GM11168 (cell line): ENCODE data around the gene TM4SF4.

Experiments
- in situ Hi-C: fragments of 300-500 bp; cut with MboI; formaldehyde crosslinking; loops from one replicate; pipeline ENCODE4 v1.12.0; 2022; ENCODE audit warnings: low sequenced_read_pairs; ENCODE audit not compliant: unreplicated experiment

Gene TM4SF4

DNA sequence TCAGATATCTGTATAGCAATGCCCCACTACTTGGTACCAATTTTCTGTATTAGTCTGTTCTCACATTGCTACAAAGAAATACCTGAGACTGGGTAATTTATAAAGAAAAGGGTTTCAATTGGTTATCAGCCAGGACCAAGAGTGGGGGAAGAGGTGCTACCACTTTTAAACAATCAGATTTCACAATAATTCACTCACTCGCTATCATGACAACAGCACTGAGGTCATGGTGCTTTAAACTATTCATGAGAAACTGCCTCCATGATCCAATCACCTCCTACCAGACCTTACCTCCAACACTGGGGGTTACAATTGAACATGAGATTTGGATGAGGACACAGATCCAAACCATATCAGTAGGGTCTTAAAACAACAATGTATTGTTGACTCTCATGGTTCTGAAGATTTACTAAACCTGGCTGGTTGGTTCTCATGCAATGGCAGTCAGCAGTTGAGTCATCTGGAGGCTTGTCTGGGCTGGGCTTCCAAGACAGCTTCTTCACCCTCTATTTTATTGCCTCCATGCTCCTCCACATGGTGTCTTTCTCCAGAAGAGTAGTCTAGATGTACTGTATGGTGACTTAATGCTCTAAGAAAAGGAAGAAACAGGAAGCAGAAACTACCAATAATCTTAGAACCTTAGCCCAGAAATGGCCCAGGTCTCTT, 21.2 kb upstream of the TM4SF4 start:
- in situ Hi-C loops, result no loop called here

DNA sequence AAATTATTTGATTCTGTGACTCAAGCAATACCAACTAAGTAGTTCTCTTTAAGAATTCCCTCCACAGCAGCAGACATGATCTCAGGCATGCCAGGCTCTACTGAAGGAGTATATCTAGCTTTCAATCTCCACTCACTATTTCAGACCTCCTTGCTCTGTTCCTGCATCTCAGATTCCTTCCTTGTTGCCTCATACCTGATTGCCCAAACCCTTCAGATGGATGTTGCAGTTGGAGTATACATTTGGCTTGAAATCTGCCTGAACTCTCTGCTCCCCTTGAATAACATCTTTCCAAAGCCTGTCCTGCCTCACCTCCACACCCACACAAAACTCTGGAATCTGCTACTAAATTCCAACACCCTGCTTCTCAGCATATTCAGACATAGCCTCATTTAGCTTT, 19.8 kb upstream of the TM4SF4 start:
- in situ Hi-C loops, result no loop called here

DNA sequence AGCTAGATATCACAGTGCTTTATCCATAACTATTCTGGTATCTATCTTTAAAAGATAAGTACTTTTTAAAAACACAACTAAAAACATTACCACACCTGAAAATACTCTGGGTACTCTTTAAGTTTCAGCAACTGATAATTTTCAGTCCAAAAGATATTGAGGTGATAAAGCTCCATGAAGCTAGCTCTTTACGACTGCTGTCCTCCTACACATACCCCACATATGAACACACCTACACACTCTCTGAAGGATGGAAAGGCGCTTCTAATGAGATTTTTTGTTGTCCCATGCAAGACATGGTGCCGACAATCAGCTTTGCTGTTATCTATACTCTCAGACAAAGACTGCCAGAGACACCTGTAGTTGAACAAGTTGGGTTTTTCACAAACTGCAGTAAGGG, 19.1 kb upstream of the TM4SF4 start:
- in situ Hi-C loops, result no loop called here

DNA sequence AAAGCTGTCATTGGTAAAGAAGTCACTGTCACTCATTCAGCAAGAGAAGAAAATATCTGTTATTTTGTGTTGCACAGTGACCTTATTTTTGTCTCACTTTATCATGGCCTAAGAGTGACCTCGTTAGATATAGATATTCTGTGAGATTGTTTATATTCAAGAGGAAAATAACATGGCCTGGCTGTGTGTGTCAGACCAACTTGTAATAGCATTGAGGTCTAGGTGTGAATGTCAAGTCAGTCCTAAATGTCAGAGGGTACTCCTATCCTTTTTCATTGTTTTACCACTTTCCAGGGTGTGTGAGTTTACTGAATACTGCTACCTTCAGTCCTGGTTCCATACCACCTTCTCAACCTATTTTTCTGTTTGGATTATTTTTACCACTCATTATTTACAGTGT, 18.5 kb upstream of the TM4SF4 start:
- in situ Hi-C loops, result no loop called here

DNA sequence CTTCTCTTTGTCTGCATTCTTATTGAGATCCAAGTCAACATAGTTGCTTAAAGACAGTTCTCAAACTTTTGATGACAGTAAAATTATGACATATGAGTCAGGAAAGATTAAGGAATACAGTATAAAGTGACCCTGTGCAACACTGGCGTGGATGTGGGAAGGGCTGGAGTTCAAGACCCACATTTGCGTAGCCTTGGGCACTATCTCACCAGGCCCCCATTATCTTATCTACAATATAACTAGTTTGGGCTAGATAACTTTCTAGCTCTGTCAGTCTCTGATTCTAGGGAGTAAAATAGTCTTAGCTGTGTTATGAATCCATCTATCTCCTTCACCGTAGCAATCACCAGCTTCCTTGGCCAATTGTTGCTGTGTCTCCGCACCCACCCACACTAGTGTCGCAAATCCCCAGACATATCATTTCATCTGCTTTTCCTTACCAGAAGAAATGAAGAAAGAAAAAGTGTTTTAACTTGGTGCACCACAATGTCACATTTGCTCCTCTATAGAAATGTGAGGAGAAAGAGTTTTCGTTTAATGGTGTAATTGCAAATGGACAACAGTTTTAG, 14.9 kb upstream of the TM4SF4 start:
- in situ Hi-C loops, result no loop called here

DNA sequence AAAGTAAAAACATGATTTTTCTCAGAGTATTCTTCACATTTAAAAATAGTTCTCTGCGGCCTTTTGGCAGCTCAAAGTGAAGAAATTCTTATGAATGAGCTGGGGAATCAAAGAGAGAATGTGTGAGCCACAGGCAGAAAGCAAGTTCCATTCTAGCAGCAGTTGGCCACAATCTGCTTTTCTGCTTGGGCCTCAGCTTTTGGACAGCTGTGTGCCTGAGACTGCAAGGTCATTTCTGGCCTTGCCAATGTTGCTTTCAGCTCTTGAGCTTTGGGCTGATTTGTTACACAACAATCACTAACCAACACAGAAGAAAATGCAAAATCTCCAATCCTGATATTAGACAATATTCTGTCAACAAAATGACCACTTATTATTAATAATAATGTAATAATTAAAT, 14.4 kb upstream of the TM4SF4 start:
- in situ Hi-C loops, result no loop called here

DNA sequence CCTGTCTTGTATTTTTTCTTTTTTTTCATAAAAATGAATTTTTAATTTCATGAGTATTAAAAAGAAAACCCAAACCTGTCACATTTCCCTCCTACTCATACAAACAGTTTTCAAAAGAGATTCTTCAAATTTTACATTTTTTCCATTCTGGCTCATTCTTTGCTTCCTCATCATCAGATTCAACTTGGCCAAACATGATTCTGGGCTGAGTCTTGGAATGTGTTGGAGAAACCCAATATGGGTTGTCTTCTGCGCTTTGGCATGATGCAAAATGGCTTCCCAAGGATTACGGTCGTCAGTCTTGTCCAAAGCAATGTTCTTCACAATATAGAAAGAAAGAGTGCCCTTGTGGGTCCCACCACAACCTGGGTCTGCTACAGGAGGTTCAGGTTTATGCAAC, 12.4 kb upstream of the TM4SF4 start:
- in situ Hi-C loops, result no loop called here

DNA sequence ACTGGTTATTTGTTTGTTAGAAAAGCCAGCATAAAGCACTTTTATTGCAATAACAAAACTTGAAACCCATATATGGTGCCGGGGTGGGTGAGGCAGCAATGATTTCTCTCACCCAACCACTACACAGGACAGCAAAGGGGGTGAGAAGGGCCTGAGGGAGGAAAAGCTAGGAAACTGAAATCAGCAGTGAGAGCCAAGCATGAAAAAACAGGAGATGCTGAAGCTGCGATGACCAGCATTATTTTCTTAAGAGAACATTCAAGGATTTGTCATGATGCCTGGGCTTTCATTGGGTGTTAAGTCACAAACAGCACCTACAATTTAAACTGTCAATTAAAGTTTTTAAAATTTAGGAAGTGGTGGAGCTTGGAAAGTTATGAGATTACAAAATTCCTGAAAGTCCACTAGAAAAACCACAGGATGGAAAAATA, 11.9 kb upstream of the TM4SF4 start:
- in situ Hi-C loops, result no loop called here

DNA sequence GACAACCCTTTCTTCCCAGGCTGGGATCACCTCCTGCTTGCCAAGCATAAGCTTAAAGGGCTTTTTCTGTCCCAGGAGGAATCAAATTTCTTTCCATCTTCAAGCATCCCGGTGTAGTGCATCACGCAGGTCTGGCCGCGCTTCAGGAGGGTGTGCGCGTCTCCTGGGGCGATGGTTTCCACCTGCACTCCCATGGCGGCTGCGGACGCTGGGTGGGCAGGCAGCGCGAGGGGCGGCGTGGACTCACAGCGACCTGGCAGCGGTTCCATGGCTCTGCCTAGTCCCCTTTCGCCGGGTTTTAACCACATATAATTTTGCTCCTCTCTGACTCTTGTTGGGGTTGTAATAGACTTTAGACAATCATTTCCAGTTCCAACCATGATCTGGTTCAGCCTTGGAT, 10.6 kb upstream of the TM4SF4 start:
- in situ Hi-C loops, result no loop called here

DNA sequence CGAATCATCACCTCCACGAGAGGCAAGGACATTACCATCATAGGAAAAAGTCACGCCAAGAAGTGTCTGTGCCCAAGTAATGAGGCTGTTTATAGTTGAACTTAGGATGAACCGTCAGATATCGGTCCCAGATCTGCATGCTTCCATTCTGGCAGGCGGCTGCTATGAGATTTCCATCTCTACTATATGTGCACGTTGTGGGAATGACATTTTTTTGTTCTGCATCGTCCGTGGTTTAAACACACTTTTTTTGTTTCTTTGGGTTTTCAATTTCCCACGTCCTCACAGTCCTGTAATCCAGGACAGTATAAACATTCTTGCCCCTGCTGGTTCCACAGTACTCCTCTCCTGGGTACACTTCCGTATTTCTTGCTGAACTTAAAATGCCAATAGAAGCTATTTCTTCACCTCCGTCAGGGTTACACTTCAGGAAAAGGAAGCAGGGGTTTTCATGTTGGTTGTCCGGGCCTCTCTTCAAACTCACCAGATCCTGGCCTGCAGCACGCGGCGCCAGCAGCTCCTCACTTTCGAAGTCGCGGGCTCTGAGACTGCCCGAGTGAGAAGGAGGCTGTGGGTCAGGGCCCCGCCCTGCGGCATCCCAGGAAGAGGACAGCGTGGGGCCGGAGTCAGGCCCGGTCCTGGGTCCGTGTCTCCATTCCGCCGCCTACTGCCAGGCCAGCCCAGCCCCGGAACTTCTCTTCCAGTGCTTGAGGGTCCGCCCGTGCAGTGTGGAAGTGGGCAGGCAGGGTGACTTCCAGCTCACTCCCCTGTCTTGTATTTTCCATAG, 9.8 kb upstream of the TM4SF4 start:
- in situ Hi-C loops, result no loop called here

DNA sequence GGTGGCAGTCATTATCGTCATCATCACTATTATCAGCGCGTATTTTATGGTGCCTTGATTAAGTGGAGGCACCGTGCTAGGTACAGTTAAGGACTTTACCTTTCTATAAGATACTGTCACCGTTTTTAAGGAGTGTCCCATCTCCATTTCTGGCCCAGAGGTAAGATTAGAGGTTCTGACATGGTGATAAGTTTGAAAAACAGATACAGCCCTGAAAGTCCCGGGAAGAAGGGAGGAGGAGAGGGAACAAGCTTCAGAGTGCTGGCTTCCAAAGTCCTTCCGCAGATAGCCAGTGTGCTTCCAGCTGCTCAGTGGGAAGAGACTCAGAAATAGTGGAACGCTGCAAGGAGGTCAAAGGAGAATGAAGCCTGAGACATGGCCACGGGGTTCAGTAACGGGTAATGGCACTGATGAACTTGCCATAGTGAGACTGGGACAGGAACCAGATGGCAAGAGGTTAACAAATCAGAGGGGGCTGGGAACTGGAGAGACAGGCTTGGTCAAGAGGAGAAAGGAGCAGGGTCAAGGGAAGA, 9.1 kb upstream of the TM4SF4 start:
- in situ Hi-C loops, result no loop called here

DNA sequence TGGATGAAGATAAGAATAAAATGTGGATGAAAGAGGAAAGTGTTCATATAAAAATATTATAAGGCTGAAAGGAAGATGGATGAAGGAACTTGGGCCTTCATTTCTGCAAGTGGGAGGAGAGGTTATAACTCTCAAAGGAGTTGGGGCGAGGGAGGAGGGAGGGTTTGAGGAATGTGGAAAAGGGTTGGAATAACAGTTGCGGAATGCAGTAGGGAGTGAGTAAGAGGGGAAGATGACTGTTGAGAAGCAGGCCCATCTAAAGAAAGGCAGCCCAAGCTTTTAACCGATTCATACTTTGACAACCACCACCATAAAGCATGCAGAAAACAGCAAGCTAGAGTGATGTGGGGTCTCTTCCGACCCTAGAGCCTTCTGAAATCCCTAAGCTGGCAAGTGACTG, 8.3 kb upstream of the TM4SF4 start:
- in situ Hi-C loops, result no loop called here

DNA sequence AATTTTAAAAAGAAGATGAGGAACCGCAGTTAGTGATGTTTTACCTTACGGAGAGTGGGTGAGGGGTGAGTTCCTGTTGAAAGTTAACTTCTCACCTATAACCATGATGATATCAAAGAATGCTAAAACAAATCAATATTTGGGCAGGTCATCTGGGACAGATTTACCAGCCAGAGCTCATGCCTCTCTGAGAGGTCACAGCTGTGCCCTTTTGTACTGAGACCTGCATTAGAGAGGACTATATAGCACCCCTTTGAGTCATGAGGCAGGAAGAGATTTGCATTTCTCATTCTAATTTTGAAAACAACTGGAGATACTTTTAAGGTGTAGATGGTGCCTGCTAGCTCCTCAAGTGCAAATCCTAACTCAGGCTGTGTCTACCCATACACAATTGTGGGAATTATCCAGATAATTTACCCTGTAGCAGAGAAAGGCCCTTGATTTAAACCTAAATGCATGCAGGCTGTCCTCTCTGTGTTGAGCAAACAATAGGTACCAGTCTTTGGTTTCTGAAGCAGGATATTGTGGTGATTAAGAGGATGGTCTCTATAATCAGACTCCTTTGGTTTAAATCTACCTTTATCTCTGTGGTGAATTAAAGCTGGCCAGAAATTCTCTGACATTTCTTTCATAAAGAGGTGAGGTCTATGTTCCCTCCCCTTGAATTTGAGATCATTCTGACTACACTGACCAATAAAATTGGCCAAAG, 5.8 kb upstream of the TM4SF4 start:
- in situ Hi-C loops, result no loop called here

DNA sequence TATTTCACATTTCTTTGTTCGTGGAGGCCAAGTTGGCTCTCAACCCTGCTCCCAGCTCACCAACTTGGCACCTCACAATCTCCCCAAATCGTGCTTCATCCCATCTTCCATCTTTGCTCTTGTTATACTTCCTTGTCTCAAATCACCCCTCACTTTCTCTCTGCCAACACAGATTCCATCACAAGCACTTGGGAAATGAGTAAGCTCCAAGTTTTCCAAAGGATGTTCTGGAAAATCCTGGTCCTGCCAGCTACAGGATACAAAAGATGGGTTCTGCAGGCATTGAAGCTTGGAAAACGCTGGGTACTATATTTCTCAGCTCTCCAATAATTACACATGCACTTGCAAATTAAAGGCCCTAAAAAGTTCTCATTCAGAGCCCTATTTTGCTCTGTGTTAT, 4.1 kb upstream of the TM4SF4 start:
- in situ Hi-C loops, result no loop called here

DNA sequence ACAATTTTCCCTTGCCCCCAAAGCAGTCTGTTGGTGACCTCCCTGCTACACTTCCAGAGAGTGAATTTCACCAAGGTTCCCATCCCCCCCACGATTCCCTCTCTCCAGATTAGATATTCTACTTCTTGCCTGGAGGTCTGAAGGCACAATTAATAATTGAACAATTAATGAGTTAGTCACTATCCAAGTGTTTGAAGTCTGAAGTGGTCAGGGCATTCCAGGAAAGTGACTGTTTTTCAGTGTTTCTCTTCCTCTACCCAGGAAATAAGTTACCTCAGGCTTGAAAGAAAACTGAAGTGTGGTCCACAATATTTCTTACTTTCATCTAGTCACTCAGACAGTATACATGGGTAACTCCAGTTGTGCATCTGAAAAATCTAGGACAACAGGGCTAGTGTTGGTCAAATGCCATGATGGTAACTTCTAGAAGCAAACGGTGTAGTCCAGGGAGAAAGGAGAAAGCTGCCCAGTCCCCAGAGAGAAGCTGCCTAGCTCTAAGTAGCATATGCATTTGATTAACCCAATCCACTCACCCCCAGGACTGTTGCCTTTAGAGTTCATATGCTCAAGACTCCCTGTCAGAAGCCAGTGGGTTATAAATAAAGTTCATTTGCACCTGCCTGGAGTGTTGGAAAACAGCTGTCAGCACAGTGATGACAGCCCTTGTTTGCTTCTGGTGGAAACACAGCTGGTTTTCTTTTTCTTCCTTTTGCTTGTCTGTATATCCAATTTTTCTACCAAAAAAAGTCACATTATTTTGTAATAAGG, 2.3 kb upstream of the TM4SF4 start:
- in situ Hi-C loops, result no loop called here

DNA sequence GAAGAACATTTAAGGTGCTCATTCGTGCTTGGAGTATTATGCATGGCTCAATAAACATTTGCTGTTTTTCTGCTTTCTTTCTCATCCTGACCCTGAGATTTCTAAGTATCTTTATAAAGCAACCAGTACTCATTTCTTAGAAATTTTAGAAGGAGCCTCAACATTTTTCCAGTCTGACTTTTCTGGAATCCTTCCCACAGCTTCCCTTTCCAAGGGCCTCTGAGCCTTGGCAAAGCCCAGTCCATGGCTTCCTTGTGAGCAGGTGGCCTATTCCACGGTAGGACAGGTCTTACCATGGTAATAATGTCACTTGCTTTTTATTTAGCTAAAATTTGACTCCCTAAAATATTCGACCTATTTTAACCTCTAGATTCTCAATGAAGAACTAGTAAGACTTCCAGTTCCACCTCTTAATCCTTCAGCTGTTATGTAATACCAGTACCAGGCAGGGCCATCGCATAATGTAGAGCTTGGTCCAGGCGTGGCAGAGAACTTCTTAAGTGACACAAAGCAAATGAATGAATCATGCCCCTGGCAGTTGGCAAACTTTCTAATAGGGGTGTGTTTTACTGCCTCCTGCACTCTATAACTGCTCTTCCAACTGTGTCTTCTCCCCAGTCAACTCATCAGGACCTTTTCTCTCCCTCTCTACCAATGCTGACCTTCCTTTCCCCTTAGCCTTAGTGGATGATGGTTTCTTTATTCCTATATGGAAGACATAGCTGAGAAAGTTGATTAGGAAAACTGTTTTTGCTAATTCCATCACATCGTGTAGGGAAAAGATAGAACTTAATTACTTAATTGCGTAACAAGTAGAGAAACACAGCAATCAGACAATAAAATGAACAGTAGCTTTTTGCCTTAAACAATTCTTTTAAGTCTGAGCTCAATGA, 894 bp upstream of the TM4SF4 start:
- in situ Hi-C loops, result no loop called here

DNA sequence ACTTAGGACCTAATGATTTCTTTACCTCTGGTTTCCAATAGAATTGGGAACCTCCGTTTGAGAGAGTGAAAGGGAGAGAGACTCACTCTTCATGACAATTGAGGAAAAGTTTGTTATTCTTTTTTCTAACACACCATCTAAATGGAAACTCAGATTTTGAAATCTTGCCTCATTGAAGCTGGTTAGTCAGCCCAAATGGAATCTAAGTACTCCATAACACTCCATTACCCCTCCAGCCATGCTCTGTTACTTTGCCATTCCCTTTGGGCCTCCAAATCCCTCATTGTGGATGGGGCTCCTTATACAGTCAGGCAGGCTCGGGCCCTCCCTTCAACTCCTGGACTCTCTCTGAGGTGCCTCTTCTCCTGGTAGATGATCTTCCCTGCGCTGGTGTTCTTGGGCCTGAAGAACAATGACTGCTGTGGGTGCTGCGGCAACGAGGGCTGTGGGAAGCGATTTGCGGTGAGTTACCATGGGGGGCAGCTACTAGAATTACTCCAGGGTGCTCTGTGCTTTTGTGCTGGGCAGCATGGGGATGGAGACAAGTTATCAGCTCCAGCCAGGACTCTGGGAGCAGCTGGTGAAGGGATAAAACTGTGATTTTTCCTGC, 1.1 kb downstream of the TM4SF4 start:
- in situ Hi-C loops, result loop anchor here (5.0 kb wide), 1 partner anchor 88 kb away; no protein-coding TSS in a partner anchor

DNA sequence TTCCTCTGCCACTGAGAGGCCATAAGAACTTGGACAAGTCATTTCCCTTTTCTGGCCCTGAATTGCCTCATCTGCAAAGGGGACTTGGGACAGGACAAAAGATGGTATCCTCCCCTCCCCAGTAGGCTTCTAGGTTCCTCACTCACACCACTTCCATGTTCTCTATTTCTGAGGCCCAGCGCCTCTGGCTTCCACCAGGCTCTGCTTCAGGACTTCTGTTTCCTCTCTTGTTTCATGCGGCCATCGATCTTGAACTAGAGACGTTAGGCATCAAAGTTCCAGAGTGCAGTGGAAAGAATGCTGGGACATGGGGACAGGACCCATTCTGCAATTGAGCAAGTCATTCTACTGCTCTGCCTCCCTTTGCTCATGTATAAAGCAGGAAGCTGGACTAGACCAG, 1.7 kb downstream of the TM4SF4 start:
- in situ Hi-C loops, result loop anchor here (5.0 kb wide), 1 partner anchor 89 kb away; no protein-coding TSS in a partner anchor
